GM21619 (cell line): ENCODE data around the gene PARP8.
"Not testable (repeated sequence)": the region's sequence is repeated elsewhere in the genome, so short reads cannot be mapped to it uniquely, and the experiment has no call there.

Experiments used
- ATAC-seq: cut with Tn5 transposase; IDR thresholded peaks from one replicate; pipeline ENCODE4 v1.9.1; 2021; ENCODE audit not compliant: unreplicated experiment

Gene PARP8

DNA sequence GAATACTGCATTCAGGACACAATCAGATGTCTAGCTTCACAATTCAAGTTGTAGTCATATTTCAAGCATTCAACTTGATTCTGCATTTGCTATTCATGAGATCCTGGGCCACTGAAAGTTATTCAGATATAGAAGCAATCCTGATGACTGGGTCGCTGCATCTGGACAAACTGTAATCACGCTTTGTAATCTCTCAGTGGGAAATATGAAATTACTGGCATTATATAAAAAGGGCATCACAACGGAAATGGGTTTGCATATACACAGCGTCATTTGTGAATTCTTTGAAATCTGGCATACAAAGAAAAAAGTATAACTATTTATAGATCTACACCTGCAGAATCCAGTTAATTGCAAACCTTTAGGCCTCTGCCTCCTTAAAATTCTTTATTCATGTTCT is 102.2 kb downstream of the PARP8 start:
- no peak for ATAC-seq

DNA sequence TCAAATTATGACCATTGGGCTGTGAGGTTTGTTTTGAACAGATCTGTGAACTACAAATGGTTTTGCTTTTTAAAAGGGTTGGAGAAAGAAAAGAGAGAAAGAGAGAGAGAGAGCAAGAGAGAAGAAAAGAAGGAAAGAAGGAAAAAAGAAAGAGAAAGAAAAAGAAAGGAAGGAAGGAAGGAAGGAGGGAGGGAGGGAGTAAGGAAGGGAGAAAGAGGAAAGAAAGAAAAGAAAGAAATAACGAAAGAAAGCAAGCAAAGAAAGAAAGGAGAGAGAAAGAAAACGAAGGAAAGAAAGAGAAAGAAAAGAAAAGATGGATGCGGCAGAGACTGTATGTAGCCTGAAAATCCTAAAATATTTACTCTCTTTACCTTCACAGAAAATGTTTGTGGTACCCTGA is 104.0 kb downstream of the PARP8 start:
- ATAC-seq, result no peak

DNA sequence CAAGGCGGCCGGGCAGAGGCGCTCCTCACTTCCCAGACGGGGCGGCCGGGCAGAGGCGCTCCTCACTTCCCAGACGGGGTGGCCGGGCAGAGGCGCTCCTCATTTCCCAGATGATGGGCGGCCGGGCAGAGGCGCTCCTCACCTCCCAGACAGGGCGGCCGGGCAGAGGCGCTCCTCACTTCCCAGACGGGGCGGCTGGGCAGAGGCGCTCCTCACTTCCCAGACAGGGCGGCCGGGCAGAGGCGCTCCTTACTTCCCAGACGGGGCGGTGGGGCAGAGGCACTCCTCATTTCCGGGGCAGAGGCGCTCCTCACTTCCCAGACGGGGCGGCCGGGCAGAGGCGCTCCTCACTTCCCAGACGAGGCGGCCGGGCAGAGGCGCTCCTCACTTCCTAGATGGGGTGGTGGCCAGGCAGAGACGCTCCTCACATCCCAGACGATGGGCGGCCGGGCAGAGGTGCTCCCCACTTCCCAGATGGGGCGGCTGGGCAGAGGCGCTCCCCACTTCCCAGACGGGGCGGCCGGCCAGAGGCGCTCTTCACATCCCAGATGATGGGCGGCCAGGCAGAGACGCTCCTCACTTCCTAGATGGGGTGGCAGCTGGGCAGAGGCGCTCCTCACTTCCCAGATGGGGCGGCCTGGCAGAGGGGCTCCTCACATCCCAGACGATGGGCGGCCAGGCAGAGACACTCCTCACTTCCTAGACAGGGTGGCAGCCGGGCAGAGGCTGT is 108.2 kb downstream of the PARP8 start:
- not testable (repeated sequence) for ATAC-seq

DNA sequence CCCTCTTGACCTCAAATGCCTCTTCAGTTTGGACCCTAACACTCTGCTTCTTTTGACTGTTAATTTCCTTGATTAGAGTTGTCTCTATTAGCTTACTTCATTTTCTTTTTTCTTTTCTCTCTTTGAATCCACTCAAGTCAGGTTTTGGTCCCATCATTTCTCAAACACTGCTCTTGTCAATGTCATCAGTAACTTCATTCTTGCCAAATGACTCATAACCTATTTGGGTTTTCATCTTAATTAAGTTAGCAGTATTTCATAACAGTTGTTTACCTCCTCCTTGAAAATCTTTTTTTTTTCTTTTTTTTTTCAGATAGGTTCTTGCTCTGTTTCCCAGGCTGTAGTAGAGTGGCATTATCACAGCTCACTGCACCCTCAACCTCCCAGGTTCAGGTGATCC is 119.6 kb downstream of the PARP8 start:
- ATAC-seq, result no peak

DNA sequence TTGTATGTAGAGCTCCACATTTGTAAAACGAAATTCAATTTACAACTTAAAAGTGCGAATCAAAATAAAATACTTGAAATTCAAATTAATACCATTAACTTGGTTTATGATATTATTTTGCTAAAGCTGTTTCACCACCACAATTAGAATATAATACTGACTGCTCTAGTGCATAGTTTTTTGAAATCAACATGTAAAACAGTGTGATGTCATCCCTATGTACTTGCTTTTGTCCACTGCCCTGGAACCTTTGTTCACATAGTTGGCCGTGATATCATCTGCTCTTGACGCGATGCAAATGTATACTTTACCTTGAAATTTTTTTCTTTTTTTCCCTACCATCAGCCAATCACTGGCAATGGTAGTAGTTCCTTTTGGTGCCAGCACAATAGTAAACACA is 125.4 kb downstream of the PARP8 start:
- no peak for ATAC-seq

DNA sequence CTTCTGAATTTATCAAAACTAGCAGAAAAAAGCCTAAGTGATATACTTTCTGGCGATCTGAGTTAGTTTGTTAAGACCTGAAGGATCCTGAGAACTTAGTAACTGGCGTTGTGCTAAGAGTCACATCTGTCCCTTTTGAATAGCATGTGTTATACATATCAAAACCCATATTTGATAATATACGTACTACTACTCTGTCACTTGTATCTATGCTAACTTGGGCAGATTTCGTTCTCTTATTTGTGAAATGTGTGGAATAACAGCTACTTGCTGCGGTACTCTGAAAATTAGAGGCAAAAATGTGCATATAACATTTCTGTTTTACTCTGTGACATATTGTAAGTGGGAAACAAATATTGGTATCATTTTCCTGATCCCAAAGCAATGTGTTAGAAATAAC is 126.4 kb downstream of the PARP8 start:
- ATAC-seq, result no peak

DNA sequence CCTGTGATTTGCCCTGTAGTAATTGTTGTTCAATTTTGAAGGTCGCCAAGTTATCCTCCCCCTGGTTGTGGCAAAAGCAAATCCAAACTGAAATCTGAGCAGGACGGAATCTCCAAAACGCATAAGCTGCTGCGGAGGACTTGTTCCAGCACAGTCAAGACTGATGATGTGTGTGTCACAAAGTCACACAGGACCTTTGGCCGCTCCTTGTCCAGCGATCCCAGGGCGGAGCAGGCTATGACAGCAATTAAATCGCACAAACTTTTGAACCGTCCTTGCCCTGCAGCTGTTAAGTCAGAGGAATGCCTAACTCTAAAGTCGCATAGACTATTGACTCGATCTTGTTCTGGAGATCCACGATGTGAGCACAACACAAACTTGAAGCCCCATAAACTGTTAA is 128.4 kb downstream of the PARP8 start:
- no peak for ATAC-seq

DNA sequence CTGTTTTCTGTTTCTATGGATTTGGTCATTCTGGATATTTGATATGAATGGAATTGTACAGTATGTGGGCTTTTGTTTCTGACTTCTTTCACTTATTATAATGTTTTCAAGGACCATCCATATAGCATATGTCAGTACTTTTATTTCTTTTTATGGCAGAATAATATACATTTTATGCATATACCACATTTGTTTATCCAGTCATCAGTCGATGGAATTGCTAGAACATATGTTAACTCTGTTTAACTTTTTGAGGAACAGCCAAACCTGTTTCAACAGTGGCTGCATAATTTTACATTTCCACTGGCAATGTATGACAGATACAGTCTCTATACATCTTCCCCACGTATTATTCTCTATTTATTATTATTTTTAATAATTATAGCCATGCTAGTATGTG is 131.6 kb downstream of the PARP8 start:
- no peak for ATAC-seq

DNA sequence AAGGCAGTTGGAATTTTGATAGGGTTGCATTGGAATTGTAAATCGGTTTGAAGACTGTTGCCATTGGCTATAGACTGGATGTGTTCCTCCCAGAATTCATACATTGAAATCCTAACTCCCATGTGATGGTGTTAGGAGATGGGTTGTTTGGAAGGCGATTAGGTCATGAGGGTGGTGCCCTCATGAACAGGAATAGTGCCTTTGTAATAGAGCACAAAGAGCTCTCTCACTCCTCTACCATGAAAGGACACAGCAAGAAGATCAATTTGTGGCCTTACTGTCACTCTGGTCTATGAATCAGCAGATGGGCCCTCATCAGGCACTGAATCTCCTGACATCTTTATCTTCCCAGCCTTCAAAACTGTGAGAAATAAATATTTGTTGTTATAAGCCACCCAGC is 133.2 kb downstream of the PARP8 start:
- ATAC-seq, result no peak

DNA sequence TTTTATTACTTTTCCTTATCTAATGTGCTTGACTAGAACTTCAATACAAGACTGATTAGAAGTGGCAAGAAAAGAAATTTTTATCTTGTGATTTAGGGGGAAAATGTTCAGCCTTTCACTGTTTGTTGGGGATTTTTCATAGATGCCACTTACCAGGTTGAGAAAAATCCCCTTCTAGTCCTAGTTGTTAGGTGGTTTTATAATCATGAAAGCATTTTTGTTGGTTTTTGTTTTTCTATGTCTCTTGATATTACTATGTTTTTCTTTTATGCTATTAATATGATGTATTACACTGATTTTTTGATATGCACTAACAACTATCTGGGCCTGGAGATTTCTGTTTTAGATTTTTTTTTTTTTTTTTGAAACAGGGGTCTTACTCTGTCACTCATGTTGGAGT is 134.0 kb downstream of the PARP8 start:
- no peak for ATAC-seq

DNA sequence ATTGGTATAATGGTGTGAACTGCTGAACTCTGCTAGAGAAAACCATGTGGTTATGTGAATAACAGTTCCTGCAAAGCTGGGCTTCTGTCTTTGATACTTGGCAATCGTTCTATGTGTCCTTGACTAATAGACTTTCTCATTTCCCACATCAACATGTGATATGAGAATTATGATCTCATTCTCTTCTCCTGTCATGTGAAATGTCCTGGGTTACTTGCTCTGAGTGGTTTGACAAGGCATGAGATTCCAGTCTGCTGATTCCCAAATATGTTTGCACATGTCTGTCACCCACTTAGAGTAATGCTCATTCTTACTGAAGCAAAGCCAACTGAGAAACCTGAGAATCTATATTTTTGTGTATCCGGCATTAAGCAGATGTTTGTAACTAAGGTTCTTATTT is 141.2 kb downstream of the PARP8 start:
- ATAC-seq, result no peak

DNA sequence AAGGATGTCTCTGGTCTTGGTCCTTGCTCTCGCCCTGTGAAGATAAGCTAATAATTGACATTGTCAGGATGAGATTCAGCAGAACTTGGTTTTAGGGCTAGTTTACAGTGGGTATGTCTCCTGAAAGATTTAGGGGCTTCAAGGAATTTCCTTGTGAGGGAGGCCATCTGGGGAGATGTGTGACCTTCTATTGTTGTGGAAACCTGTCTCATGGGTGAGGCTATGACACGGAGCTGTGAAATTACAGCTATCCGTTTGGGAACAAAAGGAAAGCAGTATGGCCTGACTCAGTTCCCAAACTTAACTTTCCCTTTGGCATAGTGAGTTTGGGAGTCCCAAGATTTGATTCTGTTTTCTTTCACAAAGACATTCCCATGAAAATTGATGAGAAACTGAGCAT is 142.0 kb downstream of the PARP8 start:
- ATAC-seq, result no peak

DNA sequence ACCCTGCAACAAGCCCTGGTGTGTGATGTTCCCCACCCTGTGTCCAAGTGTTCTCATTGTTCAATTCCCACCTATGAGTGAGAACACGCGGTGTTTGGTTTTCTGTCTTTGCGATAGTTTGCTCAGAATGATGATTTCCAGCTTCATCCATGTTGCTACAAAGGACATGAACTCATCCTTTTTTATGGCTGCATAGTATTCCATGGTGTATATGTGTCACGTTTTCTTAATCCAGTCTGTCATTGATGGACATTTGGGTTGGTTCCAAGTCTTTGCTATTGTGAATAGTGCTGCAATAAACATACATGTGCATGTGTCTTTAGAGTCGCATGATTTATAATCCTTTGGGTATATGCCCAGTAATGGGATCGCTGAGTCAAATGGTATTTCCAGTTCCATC is 145.3 kb downstream of the PARP8 start:
- not testable (repeated sequence) for ATAC-seq

DNA sequence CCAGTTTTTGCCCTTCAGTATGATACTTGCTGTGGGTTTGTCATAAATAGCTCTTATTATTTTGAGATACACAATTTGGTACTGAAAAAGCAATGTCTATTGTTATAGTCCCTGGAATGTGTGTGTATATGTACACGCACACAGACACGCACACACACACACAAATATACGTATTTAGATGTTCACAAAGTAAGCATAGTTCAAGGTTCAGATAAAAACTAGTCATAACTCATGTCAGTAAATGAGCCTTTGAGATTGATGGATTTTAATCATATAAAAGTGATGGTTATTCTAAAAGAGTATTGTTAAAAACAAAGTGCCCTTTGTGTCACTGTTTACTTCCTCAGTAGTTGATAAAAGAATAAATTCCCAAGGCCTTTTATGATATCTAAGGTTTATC is 147.3 kb downstream of the PARP8 start:
- ATAC-seq, result no peak

DNA sequence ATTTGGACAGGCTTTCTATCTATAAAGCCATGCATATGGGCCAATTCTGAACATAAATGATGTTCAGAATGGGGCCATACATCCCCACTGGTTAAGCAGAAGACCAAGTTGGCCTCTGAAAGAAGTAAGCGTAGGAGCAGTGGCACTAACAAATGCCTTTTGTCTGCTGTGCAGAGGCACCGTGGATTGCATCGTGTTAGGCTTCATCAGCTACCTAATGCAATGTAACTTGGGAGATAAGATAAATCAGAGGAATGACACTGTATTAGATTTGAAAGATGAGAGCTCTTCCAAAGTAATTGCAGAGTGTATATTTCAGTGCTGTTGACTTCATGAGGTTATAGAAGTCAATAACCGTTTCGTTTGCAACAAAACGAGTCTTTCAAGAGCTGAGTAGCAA is 148.1 kb downstream of the PARP8 start:
- no peak for ATAC-seq

DNA sequence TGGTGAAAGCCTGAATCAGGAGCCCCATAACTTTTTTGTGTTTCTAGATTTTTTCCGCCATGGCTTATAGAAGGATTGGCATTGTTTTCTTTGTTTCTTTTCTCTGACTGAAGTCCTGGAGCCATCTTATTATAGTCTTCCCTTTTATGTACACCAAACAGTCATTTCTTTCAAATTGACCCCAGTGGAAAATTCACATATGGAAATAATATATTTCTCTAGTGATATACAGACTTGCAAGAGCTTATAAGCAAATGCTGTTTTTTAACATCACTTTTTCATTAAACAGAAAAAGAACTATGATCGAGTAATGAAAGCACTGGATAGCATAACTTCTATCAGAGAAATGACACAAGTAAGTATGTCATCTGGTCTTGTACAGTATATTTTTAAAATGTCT is 155.6 kb downstream of the PARP8 start:
- no peak for ATAC-seq

DNA sequence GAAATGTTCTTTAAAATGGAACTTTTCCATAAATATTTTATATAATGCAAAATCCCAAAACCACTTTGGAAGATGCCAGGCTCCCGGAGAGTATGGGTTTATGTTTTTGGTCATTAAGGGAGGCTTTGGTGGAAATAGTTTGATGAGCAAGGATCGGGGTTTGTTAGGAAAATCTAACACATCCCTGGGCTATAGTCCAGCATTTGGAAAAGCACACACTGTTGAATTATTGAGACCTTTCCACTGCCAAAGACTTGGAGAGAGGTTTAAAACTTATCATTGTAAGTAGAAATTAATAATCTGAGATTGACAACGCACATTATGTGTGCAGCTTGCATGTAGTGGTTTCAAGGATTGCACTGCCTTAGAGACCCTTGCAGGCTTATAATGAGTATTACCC is 156.3 kb downstream of the PARP8 start:
- ATAC-seq, result no peak

DNA sequence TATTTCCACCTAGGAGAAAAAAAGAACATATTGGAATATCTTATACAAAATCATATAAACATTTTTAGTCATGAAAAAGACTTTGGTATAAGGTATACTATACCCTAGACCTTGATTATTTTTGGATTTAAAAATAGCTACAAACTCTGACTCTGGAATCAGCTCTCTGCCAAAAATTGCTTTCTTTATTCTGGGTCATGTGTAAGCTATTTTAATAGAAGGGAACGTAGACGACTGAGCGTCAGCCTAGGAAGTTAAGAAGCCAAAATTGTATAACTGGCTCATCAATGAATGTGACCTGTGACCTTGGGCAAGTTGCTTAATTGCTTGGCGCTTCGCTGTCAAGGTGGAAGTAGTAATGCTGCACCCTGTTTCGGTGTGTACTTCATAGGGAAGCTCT is 157.1 kb downstream of the PARP8 start:
- ATAC-seq, result no peak

DNA sequence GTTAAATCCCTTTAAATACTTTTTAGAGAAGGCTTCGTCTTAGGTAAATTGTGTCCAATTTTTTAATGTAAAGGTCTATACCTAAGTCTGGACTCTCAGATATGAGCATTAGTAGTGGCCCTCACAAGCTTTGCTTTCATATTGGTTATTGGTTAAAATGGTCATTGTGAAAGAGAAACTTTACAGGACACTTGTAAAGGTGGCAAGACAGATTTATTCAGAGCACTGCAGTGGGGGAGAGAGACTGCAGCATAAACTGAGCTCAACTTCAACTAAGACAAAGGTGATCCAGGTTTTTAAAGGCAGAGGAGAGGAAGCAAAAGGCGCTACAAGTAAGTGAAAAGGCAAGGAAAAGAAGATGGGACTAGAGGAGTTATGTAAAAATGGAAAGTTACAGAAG is 157.7 kb downstream of the PARP8 start:
- ATAC-seq, result no peak

DNA sequence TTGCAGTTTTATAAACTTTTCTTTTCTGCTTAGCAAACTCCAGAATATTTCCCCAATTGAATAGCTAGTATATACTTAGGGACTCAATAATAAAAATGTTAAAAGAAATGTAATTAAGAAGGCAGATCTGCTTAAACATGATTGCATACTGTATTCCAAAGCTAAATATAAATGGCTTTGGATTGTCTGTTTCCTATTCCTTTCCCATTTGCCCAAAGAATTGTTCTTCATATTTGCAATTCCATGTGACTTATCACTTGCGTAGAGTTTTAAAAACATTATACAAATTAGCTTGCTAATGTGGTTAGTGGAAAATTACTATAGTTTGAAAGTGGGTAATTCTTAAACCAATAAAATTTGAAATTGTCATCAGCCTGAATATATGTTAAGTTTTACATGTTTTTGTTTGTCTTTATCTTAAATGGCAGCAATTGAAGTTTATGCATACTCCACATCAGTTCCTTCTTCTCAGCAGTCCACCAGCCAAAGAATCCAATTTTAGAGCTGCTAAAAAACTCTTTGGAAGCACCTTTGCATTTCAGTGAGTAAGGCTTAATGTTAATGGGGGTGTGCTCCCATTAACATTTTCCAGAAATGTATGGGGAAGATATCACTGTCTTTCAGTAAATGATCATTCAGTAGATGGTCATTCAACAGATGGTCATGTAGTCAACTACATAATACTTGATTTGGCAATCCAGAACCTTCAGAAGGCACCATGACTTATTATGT is 161.2 kb downstream of the PARP8 start:
- no peak for ATAC-seq

DNA sequence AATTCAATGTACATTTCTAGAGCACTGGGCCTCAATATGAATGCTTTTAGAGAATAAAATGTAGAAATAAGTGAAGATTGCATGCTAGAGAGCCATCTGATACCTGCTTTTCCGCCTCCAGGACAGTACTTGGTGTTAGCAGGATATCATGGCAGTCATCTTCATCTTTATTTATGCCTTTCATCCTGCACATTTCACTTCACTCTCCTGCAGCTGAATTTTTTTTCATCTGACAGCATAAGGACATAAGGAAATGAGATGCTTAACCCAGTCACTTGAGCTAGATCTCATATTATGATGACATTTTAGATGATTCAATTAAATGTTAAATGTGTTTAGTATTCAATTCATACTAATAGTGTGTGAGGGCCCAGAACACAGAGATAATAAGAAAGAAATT is 162.6 kb downstream of the PARP8 start:
- no peak for ATAC-seq

DNA sequence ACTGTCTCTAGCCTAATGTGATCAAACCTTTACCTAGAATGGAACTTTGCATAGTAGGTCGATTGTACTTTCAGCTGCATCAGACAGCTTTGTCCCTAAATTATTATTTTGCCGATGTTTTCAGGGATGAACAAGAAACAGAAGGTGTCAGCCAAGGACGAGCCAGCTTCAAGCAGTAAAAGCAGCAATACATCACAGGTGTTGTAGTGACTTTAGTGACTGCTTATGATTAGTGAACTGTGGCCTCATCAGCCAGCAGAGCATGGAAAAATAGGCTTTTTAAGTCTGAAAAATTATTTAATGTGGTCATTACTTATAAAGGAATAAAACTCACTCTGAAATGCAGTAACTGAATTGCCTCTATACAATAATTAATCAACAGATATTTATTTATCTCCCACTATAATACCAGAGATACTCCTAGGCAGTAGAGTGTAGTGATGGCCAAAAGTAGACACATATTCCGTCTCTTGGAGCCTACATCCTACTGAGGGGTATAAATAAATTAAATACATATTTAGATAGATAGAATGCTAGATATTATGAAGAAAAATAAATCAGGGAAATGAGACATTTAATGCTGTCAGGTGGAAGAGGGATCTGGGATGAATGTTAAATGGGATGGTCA is 166.3 kb downstream of the PARP8 start:
- no peak for ATAC-seq
